OCI-LY3 (cell line): ENCODE data around the gene MED9.

Experiments used
- EZH2phosphoT487 ChIP-seq: fragments of 200-600 bp; shearing (Covaris generic); IDR thresholded peaks from 2 replicates; pipeline ENCODE4 v1.6.1; 2018; ENCODE audit warnings: antibody characterized with exemption, mixed run types, low read depth
- TF ChIP-seq, protein P1 (sequence below): fragments of 200-600, 300-600 bp; sonication (generic); IDR thresholded peaks from 2 replicates; pipeline ENCODE4 v1.5.1; 2014; ENCODE audit warnings: antibody characterized with exemption, low read length, low read depth

DNA sequence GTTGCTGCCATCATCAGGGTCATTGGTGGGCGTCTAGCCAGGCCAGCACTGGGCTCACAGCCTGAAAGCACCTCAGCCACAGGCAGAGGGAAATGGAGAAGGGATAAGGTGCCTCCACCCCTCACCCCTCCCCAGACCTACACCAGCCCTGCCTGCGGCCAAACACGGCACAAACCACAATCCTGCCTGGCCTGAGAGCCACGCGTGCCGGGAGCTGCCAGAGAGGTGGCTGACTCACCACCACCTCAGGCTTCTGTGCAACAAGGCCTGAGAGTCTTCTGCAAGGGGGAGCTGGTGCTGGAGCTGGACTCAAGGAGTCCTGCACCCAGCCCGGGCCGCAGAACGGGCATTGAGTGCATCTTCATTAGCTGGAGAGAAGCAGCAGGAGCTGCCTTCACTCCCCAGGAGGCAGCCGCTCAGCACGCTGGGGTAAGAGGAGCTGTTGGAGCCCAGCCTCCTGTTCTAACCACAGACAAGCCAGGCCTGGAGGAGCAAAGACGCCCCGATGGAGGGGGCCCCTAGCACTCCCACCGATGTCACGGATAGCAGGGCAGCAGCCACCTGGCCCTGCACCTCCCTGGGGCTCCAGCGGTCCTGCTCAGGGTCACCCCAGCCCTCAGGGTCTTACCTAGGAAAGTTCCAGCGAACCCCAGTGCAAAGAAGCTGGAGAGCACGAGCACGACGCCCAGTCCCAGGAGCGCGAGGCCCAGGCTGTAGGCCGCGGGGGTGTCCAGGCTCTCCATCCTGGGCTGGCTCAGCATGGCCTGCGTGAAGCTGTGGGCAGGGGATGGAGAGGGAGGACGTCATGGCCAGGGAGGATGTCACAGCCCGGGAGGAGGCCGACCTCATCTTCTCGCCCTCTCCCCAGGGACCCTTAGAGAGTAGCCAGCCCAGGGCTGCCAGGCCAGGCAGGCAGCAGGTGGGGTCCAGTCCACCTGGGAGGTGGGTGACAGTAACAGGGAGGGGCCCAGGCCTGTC lies 35.4 kb downstream of the MED9 start:
- TF ChIP-seq, protein P1, sequence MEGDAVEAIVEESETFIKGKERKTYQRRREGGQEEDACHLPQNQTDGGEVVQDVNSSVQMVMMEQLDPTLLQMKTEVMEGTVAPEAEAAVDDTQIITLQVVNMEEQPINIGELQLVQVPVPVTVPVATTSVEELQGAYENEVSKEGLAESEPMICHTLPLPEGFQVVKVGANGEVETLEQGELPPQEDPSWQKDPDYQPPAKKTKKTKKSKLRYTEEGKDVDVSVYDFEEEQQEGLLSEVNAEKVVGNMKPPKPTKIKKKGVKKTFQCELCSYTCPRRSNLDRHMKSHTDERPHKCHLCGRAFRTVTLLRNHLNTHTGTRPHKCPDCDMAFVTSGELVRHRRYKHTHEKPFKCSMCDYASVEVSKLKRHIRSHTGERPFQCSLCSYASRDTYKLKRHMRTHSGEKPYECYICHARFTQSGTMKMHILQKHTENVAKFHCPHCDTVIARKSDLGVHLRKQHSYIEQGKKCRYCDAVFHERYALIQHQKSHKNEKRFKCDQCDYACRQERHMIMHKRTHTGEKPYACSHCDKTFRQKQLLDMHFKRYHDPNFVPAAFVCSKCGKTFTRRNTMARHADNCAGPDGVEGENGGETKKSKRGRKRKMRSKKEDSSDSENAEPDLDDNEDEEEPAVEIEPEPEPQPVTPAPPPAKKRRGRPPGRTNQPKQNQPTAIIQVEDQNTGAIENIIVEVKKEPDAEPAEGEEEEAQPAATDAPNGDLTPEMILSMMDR = no peak
- TF ChIP-seq EZH2phosphoT487 = no peak
